ENCODE results near the gene PITPNC1.
A peak's percentile ranks its signal among the peaks of the same experiment; 100 is the strongest.
"Not testable (repeated sequence)": the region's sequence is repeated elsewhere in the genome, so short reads cannot be mapped to it uniquely, and the experiment has no call there.

PITPNC1 gene

DNA sequence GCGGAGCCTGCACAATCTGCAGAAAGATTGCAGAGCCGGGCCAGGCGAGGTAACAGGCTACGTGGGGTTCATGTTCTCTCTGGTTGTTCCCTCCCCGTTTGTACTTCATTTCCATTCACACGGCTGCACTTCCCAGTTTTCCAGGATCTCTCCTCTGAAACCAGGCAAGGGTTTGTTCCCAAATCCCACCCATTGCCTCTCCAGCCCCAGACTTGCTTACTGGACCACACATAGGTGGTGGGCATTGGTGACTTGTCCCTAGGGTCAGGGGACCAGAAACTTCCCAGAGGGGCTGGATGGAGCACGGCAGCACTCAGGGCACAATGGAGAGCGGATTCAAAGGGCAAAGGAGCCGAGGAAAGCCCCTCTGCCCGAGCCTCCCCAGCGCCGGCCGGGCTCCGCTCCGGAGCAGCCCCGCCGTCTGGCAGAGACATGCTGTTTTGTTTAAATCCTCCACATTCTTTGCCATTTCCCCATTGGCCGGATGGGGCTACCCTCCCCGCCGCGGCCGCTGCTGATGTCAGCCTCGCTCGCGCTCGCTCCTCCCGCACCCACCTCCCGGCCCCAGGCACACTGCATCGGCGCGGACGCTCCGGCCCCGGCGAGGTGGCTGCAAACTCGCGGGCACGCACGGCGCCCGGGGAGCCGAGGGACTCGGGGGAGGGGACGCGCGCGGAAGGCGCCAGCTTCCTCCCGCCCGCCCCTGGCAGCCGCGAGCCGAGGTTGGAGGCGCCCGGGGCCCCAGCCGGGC lies at the start of gene PITPNC1:
TSS of gene PITPNC1 (plus strand) at position 545 of the 751 bp plus-strand sequence.
- DNase-seq (ENCODE audit: low read depth) = no peak

DNA sequence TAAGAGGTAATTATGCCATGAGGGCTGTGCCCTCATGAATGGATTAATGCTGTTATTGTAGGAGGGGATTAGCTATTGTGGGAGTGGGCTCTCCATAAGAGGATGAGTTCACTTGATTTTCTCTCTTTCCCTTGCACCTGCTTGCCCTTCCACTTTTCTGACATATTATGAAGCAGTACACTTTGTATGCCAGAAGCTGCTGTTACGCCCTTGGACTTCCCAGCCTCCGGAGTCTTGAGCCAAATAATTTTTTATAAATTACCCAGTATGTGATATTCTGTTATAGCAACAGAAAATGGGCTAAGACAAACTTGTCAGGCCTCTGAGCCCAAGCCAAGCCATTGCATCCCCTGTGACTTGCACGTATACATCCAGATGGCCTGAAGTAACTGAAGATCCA lies 49.1 kb upstream of the PITPNC1 start:
- no peak for DNase-seq (ENCODE audit: low read depth)

DNA sequence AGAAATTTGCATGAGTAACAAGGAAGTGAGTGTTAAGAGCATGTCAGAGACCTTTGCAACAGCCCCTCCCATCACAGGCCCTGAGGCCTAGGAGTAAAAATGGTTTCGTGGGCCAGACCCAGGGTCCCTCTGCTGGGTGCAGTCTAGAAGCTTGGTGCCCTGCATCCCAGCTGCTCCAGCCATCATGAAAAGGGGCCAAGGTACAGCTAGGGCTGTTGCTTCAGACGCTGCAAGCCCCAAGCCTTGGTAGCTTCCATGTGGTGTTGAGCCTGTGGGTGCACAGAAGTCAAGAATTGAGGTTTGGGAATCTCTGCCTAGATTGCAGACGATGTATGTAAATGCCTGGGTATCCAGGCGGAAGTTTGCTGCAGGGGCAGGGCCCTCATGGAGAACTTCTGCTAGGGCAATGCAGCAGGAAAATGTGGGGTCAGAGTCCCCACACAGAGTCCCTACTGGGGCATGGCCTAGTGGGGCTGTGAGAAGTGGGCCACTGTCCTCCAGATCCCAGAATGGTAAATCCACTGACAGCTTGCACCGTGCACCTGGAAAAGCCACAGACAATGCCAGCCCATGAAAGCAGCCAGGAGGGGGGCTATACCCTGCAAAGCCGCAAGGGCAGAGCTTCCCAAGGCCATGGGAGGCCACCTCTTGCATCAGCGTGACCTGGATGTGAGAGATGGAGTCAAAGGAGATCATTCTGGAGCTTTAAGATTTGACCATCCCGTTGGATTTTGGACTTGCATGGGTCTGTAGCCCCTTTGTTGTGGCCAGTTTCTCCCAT lies 45.5 kb upstream of the PITPNC1 start:
- DNase-seq (ENCODE audit: low read depth) = not testable (repeated sequence)

DNA sequence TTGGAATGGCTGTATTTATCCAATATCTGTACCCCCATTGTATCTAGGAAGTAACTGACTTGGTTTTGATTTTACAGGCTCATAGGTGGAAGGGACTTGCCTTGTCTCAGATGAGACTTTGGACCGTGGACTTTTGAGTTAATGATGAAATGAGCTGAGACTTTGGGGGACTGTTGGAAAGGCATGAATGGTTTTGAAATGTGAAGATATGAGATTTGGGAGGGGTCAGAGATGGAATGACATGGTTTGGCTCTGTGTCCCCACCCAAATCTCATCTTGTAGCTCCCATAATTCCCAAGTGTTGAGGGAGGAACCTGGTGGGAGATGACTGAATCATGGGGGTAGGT lies 44.9 kb upstream of the PITPNC1 start:
- DNase-seq (ENCODE audit: low read depth) = not testable (repeated sequence)

DNA sequence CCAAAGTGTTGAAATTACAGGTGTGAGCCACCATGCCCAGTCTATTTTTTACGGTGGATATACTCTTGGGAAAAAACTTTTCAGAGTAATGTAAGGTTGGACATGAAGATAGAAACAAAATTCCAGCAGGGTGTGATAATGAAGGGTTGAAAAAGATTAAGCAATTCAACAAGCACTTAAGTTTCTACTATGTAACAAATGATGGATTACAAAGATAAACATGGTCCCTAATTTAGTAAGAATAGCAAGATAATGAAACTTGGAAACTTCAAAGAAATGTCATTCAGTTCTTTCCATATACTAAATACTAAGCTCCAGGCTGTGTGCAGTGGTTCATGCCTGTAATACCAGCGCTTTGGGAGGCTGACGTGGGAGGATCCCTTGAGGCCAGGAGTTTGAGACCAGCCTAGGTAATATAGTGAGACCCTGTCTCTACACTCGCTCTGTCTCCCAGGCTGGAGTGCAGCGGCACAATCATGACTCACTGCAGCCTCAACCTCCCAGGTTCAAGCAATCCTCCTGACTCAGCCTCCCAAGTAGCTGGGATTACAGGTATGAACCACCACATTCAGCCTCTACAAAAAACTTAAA lies 41.7 kb upstream of the PITPNC1 start:
- DNase-seq (ENCODE audit: low read depth) = no peak

DNA sequence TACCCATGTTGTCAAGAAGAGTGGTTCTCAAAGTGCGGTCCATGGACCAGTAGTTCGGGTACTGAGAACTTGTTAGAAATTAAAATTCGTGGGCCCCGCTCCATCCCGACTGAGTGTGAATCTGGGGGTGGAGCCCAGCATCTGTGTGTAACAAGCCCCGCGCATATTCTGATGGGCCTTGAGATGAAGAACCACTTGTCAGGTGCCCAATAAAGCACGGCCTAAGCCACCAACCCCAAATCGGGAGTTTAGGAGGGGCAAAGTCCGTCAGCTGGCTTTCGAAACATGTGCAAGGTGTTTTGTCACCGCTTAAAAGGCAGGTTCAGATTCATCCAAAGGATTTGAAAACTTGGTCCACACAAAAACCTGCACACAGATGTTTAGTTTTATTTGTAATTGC lies 40.2 kb upstream of the PITPNC1 start:
- DNase-seq (ENCODE audit: low read depth) = no peak

DNA sequence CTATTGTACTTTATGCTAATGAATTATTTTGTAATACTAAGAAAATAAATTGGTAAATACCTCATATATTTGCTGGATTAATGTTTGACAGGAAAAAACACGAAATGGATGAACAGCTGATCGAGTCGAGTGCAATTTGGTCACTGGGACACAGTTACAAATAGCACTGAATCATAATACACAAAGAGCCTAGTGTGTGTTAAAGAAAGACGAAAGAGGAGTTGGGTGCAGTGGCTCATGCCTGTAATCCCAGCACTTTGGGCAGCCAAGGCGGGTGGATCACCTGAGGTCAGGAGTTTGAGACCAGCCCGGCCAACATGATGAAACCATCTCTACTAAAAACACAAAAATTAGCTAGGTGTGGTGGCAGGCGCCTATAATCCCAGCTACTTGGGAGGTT lies 38.7 kb upstream of the PITPNC1 start:
- DNase-seq (ENCODE audit: low read depth) = not testable (repeated sequence)

DNA sequence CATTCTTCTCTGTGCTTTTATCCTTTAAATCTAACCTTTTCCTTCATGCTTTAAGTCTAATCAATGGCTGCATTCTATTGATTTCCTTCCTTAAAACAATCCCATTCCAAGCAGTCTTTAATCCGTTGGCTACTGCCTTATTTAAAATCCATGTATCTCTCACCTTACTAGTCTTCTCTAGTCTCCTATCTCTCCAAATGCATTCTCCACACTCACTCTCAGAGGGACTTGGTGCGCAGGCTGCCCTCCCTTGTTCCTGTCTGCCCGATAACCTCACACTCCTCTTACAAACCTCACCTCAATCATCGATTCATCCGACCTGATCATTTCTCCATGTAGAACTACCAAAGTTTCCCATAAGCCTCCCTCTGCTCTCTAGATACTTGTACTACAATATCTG lies 33.8 kb upstream of the PITPNC1 start:
- no peak for DNase-seq (ENCODE audit: low read depth)

DNA sequence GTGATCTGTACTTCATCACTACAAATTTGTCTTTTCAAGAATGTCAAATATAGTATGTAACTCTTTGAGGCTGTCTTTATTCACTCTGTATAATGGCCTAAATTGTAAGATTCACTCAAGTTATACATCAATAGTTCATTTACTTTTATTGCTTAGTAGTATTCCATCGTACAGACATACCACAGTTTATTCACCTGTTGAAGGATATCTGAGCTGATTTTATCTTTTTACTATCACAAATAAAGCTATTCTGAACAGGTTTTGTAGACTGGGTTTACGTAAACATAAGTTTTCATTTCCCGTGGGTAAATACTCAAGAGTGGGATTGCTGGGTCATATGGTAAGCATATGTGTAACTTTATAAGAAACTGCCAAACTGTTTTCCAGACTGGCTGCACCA lies 29.3 kb upstream of the PITPNC1 start:
- DNase-seq (ENCODE audit: low read depth) = no peak

DNA sequence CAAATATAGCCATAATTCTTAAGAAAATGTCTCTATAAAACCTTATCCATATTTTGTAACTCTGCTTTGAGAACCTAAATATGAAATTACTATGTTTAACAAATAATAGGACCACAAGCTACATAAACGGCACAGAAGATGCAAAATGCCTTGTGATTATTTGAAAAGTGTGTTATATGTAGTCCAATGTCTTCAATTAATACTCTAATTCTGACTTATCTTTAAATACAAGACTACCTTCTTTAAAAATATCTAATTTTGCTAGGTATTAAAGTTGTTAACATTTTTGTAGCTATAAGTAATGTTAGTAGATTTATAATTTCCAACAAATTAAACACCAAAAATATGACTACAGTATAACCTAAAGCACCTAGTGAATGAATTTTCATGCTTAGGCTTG lies 27.7 kb upstream of the PITPNC1 start:
- no peak for DNase-seq (ENCODE audit: low read depth)

DNA sequence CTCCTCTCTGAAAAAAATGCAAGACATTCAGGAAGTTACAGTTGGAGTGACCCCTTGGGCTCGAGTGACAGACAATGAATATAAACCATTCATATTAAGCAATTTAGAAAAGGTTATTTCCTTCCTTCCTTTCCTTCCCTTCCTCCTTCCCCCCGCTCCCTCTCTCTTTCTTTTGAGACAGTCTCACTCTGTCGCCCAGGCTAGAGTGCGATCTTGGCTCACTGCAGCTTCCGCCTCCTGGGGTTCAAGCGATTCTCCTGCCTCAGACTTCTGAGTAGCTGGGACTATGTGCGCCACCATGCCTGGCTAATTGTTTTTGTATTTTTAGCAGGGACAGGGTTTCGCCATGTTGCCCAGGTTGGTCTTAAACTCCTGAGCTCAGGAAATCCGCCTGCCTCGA lies 23.9 kb upstream of the PITPNC1 start:
- DNase-seq (ENCODE audit: low read depth) = no peak

DNA sequence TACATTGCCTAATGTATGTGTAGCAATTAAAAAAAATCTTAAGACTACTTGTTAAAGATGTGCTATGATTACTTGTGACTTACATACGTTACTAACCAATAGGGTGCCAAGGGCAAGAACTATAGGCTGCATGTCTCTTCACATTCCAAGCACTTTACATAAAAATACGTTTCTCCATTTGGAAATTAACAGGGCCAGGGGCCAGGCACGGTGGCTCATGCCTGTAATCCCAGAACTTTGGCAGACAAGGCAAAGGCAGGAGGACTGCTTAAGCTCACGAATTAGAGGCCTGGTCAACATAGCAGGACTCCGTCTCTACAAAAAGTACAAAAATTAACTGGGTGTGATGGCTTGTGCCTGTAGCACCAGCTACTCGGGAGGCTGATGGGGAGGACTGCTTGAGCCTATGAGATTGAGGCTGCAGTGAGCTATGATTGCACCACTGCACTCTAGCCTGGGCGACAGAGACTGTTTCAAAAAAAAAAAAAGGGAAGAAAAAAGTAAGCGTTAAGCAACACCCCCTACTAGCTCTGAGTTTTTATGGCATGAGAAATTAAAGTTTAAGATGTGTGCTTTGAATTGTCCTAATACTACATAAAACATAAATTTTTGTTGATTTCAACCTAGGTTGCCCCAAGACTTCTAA lies 23.0 kb upstream of the PITPNC1 start:
- no peak for DNase-seq (ENCODE audit: low read depth)

DNA sequence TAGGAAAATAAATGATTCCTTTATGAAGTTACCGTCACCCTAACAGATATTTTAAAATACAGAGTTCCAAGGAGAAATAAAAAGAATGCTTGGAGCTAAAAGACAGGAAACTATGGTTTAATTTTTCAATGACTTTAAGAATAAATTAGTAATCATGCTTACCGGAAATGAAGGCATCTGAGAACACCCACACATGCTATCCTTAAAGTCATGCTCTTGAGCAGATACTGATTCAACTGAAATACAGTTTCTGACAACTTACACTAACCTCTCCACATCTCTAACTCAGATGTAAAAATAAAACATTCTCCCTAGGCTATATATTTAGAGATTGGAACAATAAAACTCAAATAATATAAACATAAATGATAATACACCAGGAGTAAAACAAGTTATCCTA lies 18.5 kb upstream of the PITPNC1 start:
- no peak for DNase-seq (ENCODE audit: low read depth)

DNA sequence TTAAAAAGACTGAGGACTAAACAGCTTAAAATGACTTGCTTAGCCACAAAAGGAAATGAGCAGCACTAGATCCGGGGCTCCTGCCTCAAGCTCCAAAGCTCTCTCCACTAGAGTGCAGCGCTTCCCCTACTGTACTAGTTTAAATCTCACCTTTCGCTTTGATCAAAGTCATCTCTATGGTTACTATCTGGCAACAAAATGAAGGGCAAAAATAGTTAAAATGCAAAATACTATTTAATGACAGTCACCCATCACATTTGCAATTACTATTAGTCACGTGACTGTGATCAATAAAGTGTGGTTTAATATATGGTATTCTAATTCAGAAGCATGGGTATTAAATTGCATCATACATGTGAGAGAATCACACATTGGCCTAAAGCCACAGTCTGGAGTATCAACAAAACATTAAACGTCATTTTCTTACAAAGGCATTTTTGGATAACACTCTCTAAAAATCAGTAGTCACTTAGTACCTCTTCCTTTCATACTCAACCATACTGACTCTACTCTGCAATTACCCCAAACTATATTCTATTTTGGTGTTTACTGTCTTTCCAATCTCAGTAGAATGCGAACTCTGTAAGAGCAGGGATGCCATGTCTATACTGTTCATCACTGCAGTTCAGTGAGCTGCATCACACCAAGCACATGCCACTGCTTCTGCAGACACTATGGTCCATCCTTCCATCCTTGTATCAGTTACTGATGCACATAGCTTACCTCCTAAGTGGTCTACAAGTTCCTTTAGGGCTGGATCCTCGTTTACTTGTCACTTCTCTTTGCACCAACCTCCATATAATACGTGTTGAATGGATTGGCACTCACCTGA lies 16.9 kb upstream of the PITPNC1 start:
- no peak for DNase-seq (ENCODE audit: low read depth)

DNA sequence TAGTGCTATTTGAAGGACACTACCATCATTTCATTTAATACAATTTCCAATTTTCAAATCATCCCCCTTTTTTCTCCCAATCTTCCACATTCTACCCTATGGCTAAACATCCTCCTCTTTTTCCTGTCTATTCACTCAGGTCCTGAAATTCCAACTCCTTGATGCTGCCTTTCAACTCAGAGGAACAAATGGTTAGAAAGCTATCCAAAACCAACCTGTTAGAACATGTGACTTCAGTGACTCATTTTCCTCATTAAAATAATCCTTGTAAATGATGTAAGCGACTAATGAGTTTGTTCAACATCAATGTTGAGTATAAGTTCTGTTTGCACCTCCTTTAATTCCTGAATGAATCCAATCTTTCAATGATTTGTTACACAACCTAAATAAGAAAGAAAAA lies 16.2 kb upstream of the PITPNC1 start:
- DNase-seq (ENCODE audit: low read depth) = no peak

DNA sequence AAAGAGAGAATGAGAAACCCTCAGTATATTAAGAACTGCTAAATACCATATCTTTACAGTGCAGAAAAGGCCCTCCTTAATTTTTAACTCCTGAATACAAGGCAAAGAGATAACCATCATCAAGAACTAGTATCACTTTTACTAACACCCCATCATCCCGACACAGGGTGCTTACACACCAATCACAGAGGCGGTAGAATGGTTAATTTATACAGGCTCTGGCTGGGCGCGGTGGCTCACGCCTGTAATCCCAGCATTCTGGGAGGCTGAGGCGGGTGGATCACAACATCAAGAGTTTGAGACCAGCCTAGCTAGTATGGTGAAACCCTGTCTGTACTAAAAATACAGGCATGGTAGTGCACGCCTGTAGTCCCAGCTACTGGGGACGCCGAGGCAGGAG lies 14.9 kb upstream of the PITPNC1 start:
- DNase-seq (ENCODE audit: low read depth) = no peak

DNA sequence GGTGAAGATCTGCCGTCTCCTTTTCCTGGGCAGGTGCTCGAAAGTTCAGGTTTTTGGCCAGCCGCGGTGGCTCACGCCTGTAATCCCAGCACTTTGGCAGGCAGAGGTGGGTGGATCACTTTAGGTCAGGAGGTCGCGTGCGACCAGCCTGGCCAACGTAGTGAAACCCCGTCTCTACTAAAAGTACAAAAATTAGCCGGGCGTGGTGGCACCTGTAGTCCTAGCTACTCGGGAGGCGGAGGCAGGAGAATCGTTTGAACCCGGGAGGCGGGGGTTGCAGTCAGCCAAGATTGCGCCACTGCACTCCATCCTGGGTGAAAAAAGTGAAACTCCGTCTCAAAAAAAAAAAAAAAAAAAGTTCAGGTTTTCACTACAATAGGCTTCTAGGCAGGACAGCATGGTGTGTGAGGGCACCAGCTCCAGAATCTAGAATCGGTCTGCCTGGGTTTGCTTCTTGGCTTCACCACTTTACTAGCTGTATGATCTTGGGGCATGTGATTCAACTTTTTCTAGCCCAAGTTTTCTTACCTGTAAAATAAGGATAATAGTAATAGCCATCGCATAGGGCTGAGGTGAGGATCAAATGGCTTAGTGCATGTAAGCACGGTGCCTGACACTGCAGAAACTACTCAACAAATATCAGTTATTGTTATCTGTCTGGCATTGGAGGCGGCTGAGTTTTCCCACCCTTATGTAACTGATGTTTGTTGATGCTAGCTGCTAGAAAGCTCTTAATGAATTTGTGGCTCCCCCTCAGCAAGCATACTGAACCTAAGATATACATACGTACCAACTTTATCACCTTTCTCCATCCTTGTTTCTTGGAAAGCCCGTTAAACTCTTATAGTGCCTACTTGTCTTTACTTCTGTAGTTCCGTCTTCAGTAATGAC lies 12.0 kb upstream of the PITPNC1 start:
- no peak for DNase-seq (ENCODE audit: low read depth)

DNA sequence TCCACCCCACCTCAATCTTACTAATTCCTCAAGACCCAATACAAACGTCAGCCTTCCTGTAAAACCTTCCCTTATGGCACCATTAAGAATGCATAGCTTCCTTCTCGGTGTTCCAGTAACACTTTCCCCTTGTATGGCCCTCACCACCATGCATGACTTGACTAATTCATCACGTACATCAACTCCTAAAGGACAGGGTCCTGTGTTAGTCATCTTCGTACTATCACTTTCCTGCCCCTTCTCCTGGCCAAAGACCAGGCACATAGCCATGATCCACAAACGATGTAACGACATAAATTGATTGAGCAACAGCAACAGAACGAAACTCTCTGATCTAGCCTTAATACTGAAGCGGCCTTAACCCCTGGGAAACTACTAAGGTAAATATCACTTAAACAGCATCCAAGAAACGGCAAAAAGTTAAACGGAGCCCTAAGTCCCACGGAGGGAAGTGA lies 11.3 kb upstream of the PITPNC1 start:
- DNase-seq (ENCODE audit: low read depth) = no peak

DNA sequence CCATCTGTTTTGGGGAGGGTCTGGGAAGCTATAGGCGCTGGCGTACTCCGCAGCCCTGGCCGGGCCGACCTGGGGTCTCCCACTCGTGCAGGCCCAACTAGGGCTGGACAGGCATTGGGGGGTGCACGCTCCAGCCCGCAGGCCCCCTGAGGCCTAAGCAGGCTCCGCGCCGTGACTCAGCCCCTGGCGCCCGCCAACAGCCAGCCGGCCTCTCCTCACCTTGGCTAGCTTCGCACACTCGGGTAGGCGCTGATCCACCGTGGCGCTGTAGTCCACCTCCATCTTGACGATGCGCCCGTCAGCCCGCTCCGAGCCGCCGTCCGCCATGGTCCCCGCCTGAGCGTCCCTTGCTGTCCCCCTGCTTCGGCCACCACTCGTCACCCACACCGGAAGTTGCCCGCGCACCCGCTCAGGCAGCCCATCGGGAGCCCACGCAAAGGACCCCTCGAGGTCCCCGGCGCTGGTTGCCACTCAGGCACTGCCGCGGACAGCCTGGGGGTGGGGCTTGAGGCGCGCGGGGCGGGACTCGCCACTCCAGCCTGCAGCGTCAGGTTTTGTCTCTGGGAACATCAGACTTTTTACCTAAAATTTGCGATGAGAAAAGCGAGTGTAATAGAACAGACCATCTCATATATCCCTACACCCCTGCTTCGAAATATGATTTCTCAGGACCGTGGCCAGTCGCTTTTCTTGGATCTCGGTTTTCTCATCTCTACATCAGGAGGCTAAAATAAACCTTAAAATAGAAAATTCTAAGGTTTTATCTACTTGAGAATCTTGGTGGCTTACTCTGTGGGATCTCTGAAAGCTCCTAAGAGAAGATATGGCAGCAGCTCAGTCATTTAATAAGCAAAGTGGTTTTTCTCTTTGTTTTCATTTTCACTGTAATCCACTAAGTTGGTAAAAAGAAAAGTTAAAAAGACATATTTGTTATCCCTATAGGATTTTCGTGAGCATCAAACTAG lies 10.6 kb upstream of the PITPNC1 start, which contains the start of gene PSMD12:
TSS of gene PSMD12 (minus strand) at position 385 of the 965 bp plus-strand sequence. CDS start at position 327, 58 bp downstream.
- DNase-seq (ENCODE audit: low read depth) = peak; percentile 67

Data from HS-5 (cell line).